ENCODE results near the gene DYNLL1.

DNA sequence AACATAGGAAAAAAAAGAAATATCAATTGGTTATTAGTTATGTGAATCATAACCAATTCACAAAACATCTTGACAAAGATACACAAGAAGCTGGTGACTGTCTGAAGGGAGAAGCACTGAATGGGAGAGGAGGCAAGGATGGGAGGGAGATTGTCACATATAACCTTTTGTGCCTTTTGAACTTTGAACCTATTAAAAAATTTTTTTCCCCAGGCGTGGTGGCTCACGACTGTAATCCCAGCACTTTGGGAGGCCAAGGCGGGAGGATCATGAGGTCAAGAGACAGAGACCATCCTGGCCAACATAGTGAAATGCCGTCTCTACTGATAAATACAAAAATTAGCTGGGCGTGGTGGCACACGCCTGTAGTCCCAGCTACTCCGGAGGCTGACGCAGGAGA lies 12.6 kb downstream of the DYNLL1 start:
- TF ChIP-seq CTCF (IDR thresholded peaks at IDR 0.05; ENCODE audit: low read length) (no peak), EZH2 (optimal IDR thresholded peaks at IDR 0.05; ENCODE audit: low read depth, low read length) (no peak)

All from MM.1S (cell line).